MM.1S (cell line): ENCODE results near the gene ICAM3.

Source experiments
- CTCF ChIP-seq: fragments of 300-600 bp; sonication (generic); IDR thresholded peaks from 2 replicates; pipeline ENCODE4 v1.5.1; 2016; ENCODE audit warnings: antibody characterized with exemption, low read length, mixed read lengths
- EZH2 ChIP-seq: fragments of 300-600 bp; sonication (generic); optimal IDR thresholded peaks from 2 replicates; pipeline ENCODE3; 2017; ENCODE audit warnings: low read depth, mild to moderate bottlenecking, antibody characterized with exemption, low read length, mixed read lengths
- EZH2phosphoT487 ChIP-seq: fragments of 300-600 bp; sonication (generic); IDR thresholded peaks from 2 replicates; pipeline ENCODE4 v1.6.1; 2018; ENCODE audit warnings: antibody characterized with exemption, low read length

DNA sequence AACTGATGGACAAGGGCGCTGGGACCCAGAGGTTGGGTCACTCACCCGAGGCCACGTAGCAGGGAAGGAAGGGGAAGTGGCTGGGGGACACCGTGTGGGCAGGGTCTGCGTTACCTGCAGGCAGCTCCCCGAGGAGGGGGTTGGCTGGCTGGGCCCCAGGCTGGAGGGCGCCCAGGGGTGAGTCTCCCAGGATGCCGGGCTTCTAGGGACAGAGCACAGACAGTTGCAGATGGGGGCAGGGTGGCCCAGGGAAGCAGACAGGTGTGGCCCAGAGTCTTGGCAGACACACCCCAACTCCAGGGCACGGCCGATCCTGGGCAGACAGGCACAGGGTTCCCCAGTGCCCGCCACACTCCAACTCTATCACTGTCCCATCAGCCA is 18.0 kb downstream of the ICAM3 start:
- TF ChIP-seq EZH2 (no peak), CTCF (no peak), EZH2phosphoT487 (no peak)
